Measurements from ENCODE around the gene DLGAP4. TPM values are rescaled to one million over a fixed set of nuclear protein-coding genes. Genes with fewer than 3 reads are reported as not detected.

The DLGAP4 gene
- total RNA-seq, 1 experiment from 2014 or later, result 40.3 TPM

DNA sequence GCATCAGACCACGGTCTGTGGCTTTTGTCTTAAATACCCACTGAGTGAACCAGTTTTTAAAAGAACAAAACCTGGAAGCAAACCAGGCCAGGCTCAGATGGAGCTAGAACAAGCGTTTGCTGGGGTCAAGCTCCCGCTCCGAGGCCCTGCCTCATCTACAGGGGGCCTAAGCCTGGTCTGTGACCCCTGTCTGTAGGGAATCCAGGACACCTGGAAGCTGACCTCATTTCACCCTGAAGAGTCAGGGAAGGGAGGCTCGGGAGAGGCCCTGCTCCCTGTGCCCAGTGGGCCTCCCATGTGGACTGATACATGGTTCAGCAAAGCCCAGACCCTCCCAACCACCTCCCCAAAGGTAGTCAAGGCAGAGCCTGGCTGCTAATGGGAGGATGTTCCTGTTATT is 26.8 kb upstream of the DLGAP4 start:
- Histone ChIP-seq H3K4me2 (ENCODE audit: low read length) (no peak overlapping the region), H3K9ac (ENCODE audit: low read length) (no peak overlapping the region), H3K4me1 (ENCODE audit: control insufficient read depth in 1 of 2, insufficient read depth in 2 of 2, low read length in 2 of 2) (no peaks in the 10 kb centered on the region), H3K36me3 (ENCODE audit: control insufficient read depth in 1 of 2, insufficient read depth in 2 of 2, low read length in 2 of 2) (no peaks in the 10 kb centered on the region), H3K79me2 (ENCODE audit: insufficient read depth, low read length) (no peaks in the 10 kb centered on the region), H3K9me3 (ENCODE audit: control insufficient read depth in 1 of 2, insufficient read depth in 1 of 2, low read depth in 1 of 2, low read length in 2 of 2) (no peaks in the 10 kb centered on the region), H2AFZ (ENCODE audit: low read depth, low read length, poor library complexity, severe bottlenecking) (no peak overlapping the region), H3K9me2 (ENCODE audit: insufficient read depth) (no peaks in the 10 kb centered on the region), H3K4me3 (replicated peaks in 1 of 2; ENCODE audit: low read depth in 1 of 2, low read length in 2 of 2) (no peak overlapping the region), H3K27ac (ENCODE audit: low read depth, low read length) (no peak overlapping the region), H3K27me3 (ENCODE audit: insufficient read depth, low read length) (0 out of 2 replicates have a peak, but pooled peaks cover 3% of the 10 kb centered on the region), H4K20me1 (ENCODE audit: insufficient read depth) (no peaks in the 10 kb centered on the region)
- RAD21 ChIA-PET (ENCODE audit: low non-redundant PET in 1 of 2, low total read pairs in 2 of 2, uncharacterized antibody in 2 of 2, unreplicated experiment in 2 of 2), result no interaction called here
- no TSS peak for BruUV-seq (replicated peaks)
- CTCF ChIA-PET, result no interaction called here
- TF ChIP-seq EGR1 (IDR thresholded peaks at IDR 0.05; ENCODE audit: low read depth) (no peak), FOSL1 (IDR thresholded peaks at IDR 0.05; ENCODE audit: low read depth) (no peak), POLR2A (IDR thresholded peaks at IDR 0.05; ENCODE audit: borderline replicate concordance, extremely low read depth, insufficient read depth, insufficient read length) (no peak), SRF (IDR thresholded peaks at IDR 0.05; ENCODE audit: low read depth) (no peak), CEBPB (IDR thresholded peaks at IDR 0.05; ENCODE audit: low read depth) (no peak), POLR2AphosphoS5 (IDR thresholded peaks at IDR 0.05; ENCODE audit: low read depth, low read length) (no peak), EZH2phosphoT487 (IDR thresholded peaks at IDR 0.05; ENCODE audit: borderline replicate concordance) (no peak), YY1 (IDR thresholded peaks at IDR 0.05; ENCODE audit: extremely low read depth, insufficient replicate concordance, low read depth, low read length) (no peak)
- TF ChIP-seq, protein P1, sequence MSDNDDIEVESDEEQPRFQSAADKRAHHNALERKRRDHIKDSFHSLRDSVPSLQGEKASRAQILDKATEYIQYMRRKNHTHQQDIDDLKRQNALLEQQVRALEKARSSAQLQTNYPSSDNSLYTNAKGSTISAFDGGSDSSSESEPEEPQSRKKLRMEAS (IDR thresholded peaks at IDR 0.05), result no peak
- TF ChIP-seq, protein P2, sequence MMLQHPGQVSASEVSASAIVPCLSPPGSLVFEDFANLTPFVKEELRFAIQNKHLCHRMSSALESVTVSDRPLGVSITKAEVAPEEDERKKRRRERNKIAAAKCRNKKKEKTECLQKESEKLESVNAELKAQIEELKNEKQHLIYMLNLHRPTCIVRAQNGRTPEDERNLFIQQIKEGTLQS (IDR thresholded peaks at IDR 0.05), result no peak
- intact Hi-C loops (cut with micrococcal nuclease), result no loop called here
- POLR2A ChIA-PET, result no interaction called here
- ATAC-seq (no peak), DNase-seq (ENCODE audit: low read depth, low spot score) (no peak)

DNA sequence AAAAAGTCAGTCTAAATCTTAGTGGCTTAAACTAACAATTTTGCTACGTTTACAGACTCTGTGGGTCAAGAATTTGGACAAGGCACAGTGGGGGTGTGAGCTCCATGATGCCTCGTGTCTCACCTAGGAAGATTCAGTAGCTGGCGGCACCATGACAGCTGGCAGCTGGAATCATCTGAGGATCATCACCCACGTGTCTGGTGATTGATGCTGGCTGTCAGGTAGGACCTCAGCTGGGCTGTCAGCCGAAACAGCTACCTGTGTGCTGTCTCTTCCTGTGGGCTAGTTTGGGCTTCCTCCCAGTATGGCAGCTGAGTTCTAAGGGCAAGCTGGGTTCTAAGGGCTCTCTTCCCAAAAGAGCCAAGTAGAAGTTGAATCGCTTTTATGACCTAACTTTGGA is 26.4 kb upstream of the DLGAP4 start:
- POLR2A ChIA-PET, result no interaction called here
- intact Hi-C loops (cut with micrococcal nuclease), result no loop called here
- no peaks in the 10 kb centered on the region for H3K36me3 ChIP-seq (ENCODE audit: control insufficient read depth in 1 of 2, insufficient read depth in 2 of 2, low read length in 2 of 2)
- H3K9me2 ChIP-seq (ENCODE audit: insufficient read depth), result no peaks in the 10 kb centered on the region
- CTCF ChIA-PET, result no interaction called here
- no TSS peak for BruUV-seq (replicated peaks)
- H3K27me3 ChIP-seq (ENCODE audit: insufficient read depth, low read length), result 0 out of 2 replicates have a peak, but pooled peaks cover 3% of the 10 kb centered on the region
- no peak overlapping the region for H3K4me2 ChIP-seq (ENCODE audit: low read length)
- H3K9ac ChIP-seq (ENCODE audit: low read length), result no peak overlapping the region
- RAD21 ChIA-PET (ENCODE audit: low non-redundant PET in 1 of 2, low total read pairs in 2 of 2, uncharacterized antibody in 2 of 2, unreplicated experiment in 2 of 2), result no interaction called here
- no peaks in the 10 kb centered on the region for H4K20me1 ChIP-seq (ENCODE audit: insufficient read depth)
- no peak overlapping the region for H2AFZ ChIP-seq (ENCODE audit: low read depth, low read length, poor library complexity, severe bottlenecking)
- no peaks in the 10 kb centered on the region for H3K4me1 ChIP-seq (ENCODE audit: control insufficient read depth in 1 of 2, insufficient read depth in 2 of 2, low read length in 2 of 2)
- DNase-seq (ENCODE audit: low read depth, low spot score) (no peak), ATAC-seq (no peak)
- TF ChIP-seq EZH2phosphoT487 (IDR thresholded peaks at IDR 0.05; ENCODE audit: borderline replicate concordance) (no peak), SRF (IDR thresholded peaks at IDR 0.05; ENCODE audit: low read depth) (no peak)
- no peak overlapping the region for H3K4me3 ChIP-seq (replicated peaks in 1 of 2; ENCODE audit: low read depth in 1 of 2, low read length in 2 of 2)
- no peaks in the 10 kb centered on the region for H3K9me3 ChIP-seq (ENCODE audit: control insufficient read depth in 1 of 2, insufficient read depth in 1 of 2, low read depth in 1 of 2, low read length in 2 of 2)
- no peak overlapping the region for H3K27ac ChIP-seq (ENCODE audit: low read depth, low read length)
- no peaks in the 10 kb centered on the region for H3K79me2 ChIP-seq (ENCODE audit: insufficient read depth, low read length)
